Mucosa of stomach (tissue), 1 donor: ENCODE data around the gene INHBA.

ENCODE experiments used
- H3K27me3 ChIP-seq: one replicate; pipeline ENCODE4 v1.7.0; 2013; ENCODE audit warnings: mild to moderate bottlenecking, low read length; ENCODE audit not compliant: control insufficient read depth, insufficient read depth
- H3K36me3 ChIP-seq: one replicate; pipeline ENCODE4 v1.7.0; 2013; ENCODE audit warnings: low read length; ENCODE audit not compliant: control insufficient read depth, insufficient read depth
- H3K4me1 ChIP-seq: one replicate; pipeline ENCODE4 v1.7.0; 2013; ENCODE audit warnings: mild to moderate bottlenecking, low read length; ENCODE audit not compliant: control insufficient read depth, insufficient read depth
- H3K4me3 ChIP-seq: one replicate; pipeline ENCODE4 v1.7.0; 2013; ENCODE audit warnings: low read length
- H3K9ac ChIP-seq: one replicate; pipeline ENCODE4 v1.7.0; 2013; ENCODE audit warnings: mild to moderate bottlenecking, low read length, moderate library complexity
- H3K9me3 ChIP-seq: one replicate; pipeline ENCODE4 v1.7.0; 2013; ENCODE audit warnings: mild to moderate bottlenecking, low read length, moderate library complexity; ENCODE audit not compliant: control insufficient read depth
- donor health status: Pancreatic carcinoma.

INHBA gene

DNA sequence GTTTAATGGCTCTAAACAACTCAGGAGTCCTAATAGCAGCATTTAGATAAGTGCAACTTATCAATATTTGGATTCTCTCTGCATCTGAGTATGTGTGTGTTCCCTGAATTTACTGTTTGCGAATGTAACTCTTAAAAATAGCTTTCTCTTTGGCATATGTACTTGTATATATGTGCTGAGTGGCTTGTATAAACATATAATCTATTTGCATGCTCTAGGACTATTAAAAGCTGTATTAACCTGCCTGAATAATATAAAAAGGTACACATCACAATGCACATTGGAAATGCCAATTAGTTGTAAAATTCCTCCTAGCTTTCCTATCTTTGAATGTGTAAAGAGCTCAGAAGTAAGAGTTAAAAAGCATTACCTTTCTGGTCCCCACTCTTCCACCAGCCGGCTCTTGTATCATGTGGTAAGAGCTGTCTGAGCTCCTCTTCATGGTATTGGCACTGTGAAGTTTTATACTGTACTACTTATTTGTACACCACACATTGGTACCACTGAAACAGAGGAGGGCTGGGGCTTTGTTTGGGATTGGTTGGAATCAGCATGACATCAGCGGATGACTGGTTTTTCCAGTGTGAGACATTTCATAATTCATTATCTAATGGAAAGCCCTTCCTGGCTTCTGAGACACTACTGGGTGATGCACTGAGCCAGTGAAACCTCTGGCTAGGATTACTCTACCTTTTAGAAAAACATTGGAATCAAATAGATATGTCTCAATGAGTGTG, at the start of gene INHBA:
TSS of gene INHBA (minus strand) at position 456 of the 737 bp plus-strand sequence. CDS start 2,716 bp downstream, outside the sequence.
- Histone ChIP-seq H3K4me1 (peaks cover 13% of the 10 kb centered on the region), H3K27me3 (peaks cover 31% of the 10 kb centered on the region), H3K9ac (no peak within 1 kb of the TSS), H3K36me3 (no peaks in the 10 kb centered on the region), H3K4me3 (no peak within 1 kb of the TSS), H3K9me3 (no peaks in the 10 kb centered on the region)

DNA sequence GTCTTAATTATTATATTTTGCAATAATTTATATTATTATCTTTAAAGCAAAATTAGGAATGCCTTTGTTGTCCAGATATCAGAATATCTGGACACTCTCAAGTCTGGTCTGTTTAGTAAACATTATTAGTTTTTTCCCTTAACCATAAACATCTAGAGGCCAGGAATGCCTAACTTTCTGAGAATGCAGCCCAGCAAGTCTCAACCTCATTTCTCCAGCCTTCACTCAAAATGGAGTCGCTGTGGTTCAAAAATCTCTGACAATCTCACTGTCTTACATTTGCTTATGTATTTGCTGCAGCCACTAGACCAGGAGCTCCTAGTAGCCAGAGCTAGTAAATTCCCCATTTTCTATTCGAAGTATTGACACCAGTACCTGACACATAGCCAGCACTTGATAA, 49.7 kb upstream of the INHBA start:
- H3K9ac ChIP-seq: no peak overlapping the region
- H3K36me3 ChIP-seq: no peaks in the 10 kb centered on the region
- no peak overlapping the region for H3K4me3 ChIP-seq
- no peaks in the 10 kb centered on the region for H3K4me1 ChIP-seq
- H3K9me3 ChIP-seq: no peaks in the 10 kb centered on the region
- no peaks in the 10 kb centered on the region for H3K27me3 ChIP-seq

DNA sequence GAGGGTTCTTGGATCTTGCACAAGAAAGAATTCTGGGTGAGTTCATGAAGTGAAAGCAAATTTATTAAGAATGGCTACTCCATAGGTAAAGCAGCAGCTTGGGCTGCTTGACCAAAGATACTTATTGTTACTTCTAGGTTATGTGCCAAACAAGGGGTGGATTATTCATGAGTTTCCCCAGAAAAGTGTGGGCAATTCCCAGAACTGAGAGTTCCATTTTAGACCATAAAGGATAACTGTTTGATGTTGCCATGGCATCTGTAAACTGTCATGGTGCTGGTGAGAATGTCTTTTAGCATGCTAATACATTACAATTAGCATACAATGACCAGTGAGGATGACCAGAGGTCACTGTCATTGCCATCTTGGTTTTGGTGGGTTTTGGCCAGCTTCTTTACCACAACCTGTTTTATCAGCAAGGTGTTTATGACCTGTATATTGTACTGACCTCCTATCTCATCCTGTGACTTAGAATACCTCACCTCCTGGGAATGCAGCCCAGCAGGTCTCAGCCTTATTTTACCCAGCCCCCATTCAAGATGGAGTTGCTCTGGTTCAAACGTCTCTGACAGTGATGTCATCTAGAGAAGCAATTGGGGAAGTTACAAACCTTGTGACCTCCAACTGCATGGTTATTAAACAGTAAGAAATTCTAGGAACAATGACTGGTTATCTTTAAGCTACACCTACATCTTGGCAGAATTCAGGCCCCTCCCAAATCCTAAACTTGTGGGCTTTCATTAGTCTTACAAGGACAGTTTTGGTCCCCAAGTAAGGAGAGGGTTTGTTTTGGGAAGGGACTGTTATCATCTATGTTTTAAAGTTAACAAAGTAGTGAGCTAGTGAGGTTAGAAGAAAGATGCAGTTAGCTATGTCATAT, 48.0 kb upstream of the INHBA start:
- H3K9ac ChIP-seq: no peak overlapping the region
- H3K36me3 ChIP-seq: no peaks in the 10 kb centered on the region
- no peaks in the 10 kb centered on the region for H3K4me1 ChIP-seq
- H3K9me3 ChIP-seq: no peaks in the 10 kb centered on the region
- no peak overlapping the region for H3K4me3 ChIP-seq
- H3K27me3 ChIP-seq: no peaks in the 10 kb centered on the region

DNA sequence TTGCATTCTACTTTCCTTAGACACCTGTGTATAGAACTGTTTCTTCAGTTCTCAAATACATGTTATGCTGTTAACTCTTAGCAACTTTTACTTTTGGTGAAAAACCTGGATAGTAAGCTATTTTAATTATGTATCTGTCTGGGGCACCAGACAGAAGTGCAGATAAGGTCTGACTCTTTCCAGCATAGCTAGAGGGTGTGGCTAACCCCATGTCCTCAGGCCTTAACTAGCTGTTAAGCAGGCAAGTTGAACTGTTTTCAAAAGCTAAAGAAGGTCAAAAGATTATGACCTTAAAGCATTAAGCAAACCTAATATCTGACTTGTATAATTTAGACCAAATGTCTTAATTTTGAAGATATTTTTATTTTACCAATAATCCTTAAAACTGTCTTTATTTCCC, 45.1 kb upstream of the INHBA start:
- Histone ChIP-seq H3K4me3 (no peak overlapping the region), H3K36me3 (no peaks in the 10 kb centered on the region), H3K9ac (no peak overlapping the region), H3K4me1 (no peaks in the 10 kb centered on the region), H3K9me3 (no peaks in the 10 kb centered on the region), H3K27me3 (no peaks in the 10 kb centered on the region)

DNA sequence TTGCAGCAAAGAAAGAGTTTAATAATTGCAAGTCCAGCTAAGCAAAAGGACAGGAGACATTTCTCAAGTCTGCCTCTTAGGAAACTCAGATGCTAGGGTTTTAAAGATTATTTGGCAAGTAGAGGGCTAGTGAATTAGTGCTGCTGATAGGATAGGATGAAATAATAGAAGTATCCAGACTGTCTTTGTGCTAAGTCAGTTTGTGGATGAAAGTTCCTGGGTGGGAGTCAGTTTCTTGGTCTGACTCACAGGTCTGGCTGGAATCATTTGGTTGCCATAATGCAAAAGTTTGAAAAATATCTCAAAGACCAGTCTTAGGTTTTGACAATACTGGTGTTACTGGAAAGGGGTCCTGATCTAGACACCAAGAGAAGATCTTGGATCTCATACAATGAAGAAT, 42.6 kb upstream of the INHBA start:
- Histone ChIP-seq H3K4me3 (no peak overlapping the region), H3K9me3 (no peaks in the 10 kb centered on the region), H3K9ac (no peak overlapping the region), H3K36me3 (no peaks in the 10 kb centered on the region), H3K4me1 (no peaks in the 10 kb centered on the region), H3K27me3 (no peaks in the 10 kb centered on the region)

DNA sequence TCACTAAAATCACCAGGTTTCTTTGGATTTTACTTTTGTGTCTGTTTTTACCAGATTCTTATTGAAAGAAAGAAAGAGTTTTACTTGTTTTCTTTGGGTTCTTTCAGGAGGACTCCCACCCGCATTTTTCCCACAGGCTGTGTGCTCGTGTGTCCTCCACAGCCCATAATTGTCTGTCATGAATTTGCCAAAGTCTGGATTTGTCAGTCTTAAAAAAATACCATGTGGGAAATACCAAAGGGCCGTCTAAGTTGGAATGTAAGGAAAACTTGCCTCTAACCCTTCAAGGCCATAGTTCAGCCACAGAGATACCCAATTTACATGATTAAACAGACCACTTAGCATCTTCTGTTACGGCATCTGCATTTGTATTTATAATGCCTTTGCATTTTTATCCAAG, 41.3 kb upstream of the INHBA start:
- Histone ChIP-seq H3K9ac (no peak overlapping the region), H3K4me3 (no peak overlapping the region), H3K9me3 (no peaks in the 10 kb centered on the region), H3K27me3 (no peaks in the 10 kb centered on the region), H3K36me3 (no peaks in the 10 kb centered on the region), H3K4me1 (no peaks in the 10 kb centered on the region)

DNA sequence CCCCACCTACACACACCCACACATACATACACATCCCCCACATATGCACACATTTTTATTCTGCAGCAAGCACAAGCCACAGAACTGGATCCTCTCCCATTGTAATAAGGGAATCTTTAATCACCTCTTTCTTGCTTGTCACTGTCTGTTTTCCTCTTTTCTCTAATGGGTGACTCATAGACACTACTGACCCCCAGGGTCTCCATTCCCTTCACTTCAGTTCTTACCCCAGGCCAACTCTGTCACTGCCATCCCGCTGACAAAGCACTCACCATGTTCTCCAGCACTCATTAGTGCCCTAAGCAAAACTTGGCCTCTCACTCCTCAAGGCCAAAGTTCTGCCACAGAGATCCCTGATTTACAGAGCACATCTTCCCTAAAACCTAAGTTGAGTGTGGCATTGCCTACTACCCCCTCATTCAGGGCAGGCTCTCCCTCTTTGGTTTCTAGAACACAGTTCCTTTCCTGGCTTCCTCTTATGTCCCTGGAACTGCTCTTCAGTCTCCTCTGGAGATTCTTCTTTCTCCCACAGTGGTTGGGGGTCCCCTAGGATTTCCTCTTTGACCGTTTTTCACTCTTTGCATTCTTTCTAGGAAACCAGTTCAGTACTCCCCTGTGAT, 39.6 kb upstream of the INHBA start:
- no peak overlapping the region for H3K4me3 ChIP-seq
- no peak overlapping the region for H3K9ac ChIP-seq
- H3K27me3 ChIP-seq: no peaks in the 10 kb centered on the region
- no peaks in the 10 kb centered on the region for H3K9me3 ChIP-seq
- H3K4me1 ChIP-seq: no peaks in the 10 kb centered on the region
- H3K36me3 ChIP-seq: no peaks in the 10 kb centered on the region

DNA sequence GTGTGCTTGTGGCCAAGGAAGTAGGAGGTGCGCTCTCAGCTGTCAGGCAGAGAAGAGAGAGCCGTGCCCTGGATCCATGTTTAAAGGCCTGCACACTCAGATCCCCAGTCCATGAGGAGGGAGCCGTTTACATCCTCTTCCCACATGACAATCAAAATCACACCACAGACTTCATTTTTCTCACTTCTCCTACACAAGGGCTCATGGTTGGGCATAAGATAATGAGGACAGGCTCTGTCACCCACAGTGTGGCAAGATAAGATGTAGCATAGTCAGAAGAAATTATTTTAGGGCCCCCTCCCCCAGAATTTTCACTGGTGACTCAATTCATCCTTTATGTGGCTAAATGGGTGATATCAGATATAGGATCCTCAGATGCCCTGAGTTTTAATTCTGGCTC, 35.9 kb upstream of the INHBA start:
- H3K4me3 ChIP-seq: no peak overlapping the region
- no peaks in the 10 kb centered on the region for H3K36me3 ChIP-seq
- H3K4me1 ChIP-seq: no peaks in the 10 kb centered on the region

DNA sequence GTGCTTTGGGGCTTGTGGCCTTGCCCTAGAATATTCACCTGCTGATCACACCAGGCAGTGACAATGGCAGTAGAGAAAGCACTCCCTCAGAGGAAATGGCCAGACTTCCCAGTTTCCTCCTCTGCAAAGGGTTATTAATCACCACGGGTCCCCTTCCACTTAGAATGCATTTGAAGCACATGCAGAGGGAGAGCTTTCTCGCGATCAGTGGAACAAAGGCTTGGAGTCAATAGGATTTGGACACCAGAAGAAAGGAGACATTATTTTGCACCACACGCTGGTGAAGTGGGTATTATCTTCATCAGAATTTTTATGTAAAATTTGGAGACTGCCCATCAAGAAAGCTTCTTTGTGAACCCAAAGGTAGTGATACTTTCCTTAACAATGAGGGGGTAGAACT, 35.4 kb upstream of the INHBA start:
- no peak overlapping the region for H3K4me3 ChIP-seq
- no peaks in the 10 kb centered on the region for H3K9me3 ChIP-seq
- H3K4me1 ChIP-seq: no peaks in the 10 kb centered on the region
- no peaks in the 10 kb centered on the region for H3K27me3 ChIP-seq
- H3K36me3 ChIP-seq: no peaks in the 10 kb centered on the region
- H3K9ac ChIP-seq: no peak overlapping the region

More for the DNA sequence above, 35.9 kb upstream of the INHBA start:
- H3K9me3 ChIP-seq: no peaks in the 10 kb centered on the region
- H3K9ac ChIP-seq: no peak overlapping the region
- H3K27me3 ChIP-seq: no peaks in the 10 kb centered on the region

DNA sequence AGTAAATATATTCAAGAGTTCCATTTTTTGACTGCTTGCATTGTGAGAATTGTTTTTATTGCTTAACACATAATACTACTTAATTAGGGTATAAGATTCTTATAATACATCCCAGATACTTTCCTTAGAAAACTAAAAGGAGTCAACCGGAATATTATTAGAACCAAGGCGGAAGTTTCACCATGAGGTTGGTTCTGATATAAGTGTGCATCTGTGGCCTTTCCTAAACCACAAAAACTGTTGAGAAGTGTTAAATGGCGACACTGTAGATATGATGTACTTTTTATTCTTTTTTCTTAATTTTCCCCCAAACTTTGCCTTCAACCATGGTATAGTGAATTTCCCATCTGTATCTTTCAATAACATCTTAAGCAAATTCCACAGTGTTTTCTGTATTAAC, 32.3 kb upstream of the INHBA start:
- peaks cover 3% of the 10 kb centered on the region for H3K27me3 ChIP-seq
- no peaks in the 10 kb centered on the region for H3K36me3 ChIP-seq
- H3K4me1 ChIP-seq: no peaks in the 10 kb centered on the region
- no peak overlapping the region for H3K4me3 ChIP-seq
- no peaks in the 10 kb centered on the region for H3K9me3 ChIP-seq
- H3K9ac ChIP-seq: no peak overlapping the region

DNA sequence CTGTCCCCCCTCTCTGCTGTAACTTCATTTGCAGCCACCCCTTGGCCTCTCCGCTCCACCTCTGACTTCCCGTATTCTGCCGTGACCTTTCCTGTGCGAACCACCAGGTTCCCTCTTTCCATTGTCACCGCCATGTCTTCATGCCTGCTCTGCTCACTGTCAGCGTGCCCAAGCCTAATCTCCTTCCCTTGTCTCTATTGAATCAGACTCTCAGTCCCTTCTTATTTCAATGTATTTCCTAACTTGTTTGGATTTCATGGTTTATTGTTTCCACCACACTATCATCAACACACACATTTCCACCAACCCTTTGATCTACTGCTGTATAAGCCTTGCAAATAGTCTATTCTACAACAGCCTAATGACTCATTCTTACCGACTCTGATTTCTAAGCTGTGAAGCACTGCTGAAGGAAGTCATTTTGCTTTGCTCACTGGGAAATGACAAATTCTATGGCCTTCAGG, 30.0 kb upstream of the INHBA start:
- no peaks in the 10 kb centered on the region for H3K9me3 ChIP-seq
- no peak overlapping the region for H3K4me3 ChIP-seq
- no peaks in the 10 kb centered on the region for H3K4me1 ChIP-seq
- peaks cover 3% of the 10 kb centered on the region for H3K27me3 ChIP-seq
- no peak overlapping the region for H3K9ac ChIP-seq
- H3K36me3 ChIP-seq: no peaks in the 10 kb centered on the region

DNA sequence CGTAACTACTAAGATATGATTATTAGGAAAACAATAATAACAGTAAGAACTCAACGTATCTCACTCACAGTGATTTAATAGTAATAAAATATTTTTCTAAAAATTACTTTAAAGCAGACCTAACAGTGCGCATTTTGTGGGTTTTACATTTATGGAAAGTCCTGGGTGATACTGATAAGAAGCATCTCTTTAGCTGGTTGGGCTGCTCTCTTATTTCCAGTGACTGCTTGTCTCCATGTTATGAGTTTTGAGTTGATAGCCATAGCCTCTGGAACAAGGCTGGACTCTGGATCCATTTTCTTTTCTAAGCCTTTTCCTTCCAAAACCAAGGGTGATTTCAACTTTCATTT, 29.5 kb upstream of the INHBA start:
- no peaks in the 10 kb centered on the region for H3K4me1 ChIP-seq
- no peak overlapping the region for H3K9ac ChIP-seq
- no peaks in the 10 kb centered on the region for H3K9me3 ChIP-seq
- H3K36me3 ChIP-seq: no peaks in the 10 kb centered on the region
- H3K27me3 ChIP-seq: peaks cover 3% of the 10 kb centered on the region
- H3K4me3 ChIP-seq: no peak overlapping the region
